Activated CD4-positive, alpha-beta memory T cell treated with anti-CD3 and anti-CD28 coated beads for 36 hours (primary cell): ENCODE results near the gene NDE1. TPM values are rescaled to one million over a fixed set of nuclear protein-coding genes. Genes with fewer than 3 reads are reported as not detected.
A peak's percentile ranks its signal among the peaks of the same experiment; 100 is the strongest.

Experiments used
- CTCF ChIA-PET: fragments of 350-600 bp; sonication (Branson Sonifier 250); formaldehyde crosslinking; loops from one replicate; lab custom pipeline; 2021; ENCODE audit warnings: antibody characterized with exemption, inconsistent platforms; lab: Charles Lee
- POLR2A ChIA-PET: fragments of 350-600 bp; sonication (Branson Sonifier 250); formaldehyde crosslinking; loops from one replicate; lab custom pipeline; 2021; ENCODE audit warnings: antibody characterized with exemption; lab: Charles Lee
- DNase-seq: peaks from one replicate; pipeline ENCODE4 v3.0.0-alpha.2; 2020
- H3K27ac Mint-ChIP-seq: one replicate; pipeline ENCODE4 v1.8.0; 2021; ENCODE audit warnings: mixed read lengths
- H3K27me3 Mint-ChIP-seq: one replicate; pipeline ENCODE4 v1.8.0; 2021; ENCODE audit warnings: mixed read lengths
- H3K36me3 Mint-ChIP-seq: one replicate; pipeline ENCODE4 v1.8.0; 2021; ENCODE audit warnings: mixed read lengths
- H3K4me1 Mint-ChIP-seq: one replicate; pipeline ENCODE4 v1.8.0; 2021; ENCODE audit warnings: low read depth, mixed read lengths
- H3K4me3 Mint-ChIP-seq: one replicate; pipeline ENCODE4 v1.8.0; 2021; ENCODE audit warnings: mild to moderate bottlenecking, mixed read lengths
- H3K9me3 Mint-ChIP-seq: one replicate; pipeline ENCODE4 v1.8.0; 2021; ENCODE audit warnings: mixed read lengths
- intact Hi-C: fragments of 100-400 bp; cut with micrococcal nuclease; formaldehyde crosslinking; loops from one replicate; pipeline ENCODE4 v1.15.1; 2023
- total RNA-seq, 2 experiments: library from RNA; stranded (reverse); gene quantifications; one replicate each; pipeline ENCODE4 v1.2.3, GENCODE V29; 2021

NDE1 gene
- total RNA-seq, 2 experiments from 2014 or later = 117 to 119 TPM

DNA sequence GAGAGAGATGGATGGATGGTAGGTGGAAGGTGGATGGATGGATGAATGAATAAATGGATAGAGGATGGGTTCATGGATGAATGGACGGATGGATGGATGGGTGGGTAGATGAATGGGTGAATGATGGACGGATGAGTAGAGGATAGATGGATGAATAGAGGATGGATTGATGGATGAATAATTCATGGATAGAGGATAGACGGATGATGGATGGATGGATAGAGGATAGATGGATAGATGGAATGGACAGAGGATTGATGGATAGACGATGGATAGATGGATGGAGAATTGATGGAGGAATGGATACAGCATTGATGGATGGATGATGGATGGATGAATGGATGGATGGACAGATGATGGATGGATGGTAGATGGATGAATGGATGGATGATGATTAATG, 115.1 kb downstream of the NDE1 start:
- no peak overlapping the region for H3K4me3 Mint-ChIP-seq
- no peaks in the 10 kb centered on the region for H3K4me1 Mint-ChIP-seq
- peaks cover 18% of the 10 kb centered on the region for H3K27me3 Mint-ChIP-seq
- no peak for DNase-seq
- H3K27ac Mint-ChIP-seq = no peak overlapping the region
- intact Hi-C loops = loop anchor here (5.0 kb wide), 1 partner anchor 427 kb away; no protein-coding TSS in a partner anchor
- ChIA-PET CTCF (interaction anchor here (0.8 to 2.4 kb wide), 7 partner anchors 10 to 429 kb away, joined by 3 to 21 read pairs (median 3); no protein-coding TSS in a partner anchor), POLR2A (no interaction called here)
- no peaks in the 10 kb centered on the region for H3K9me3 Mint-ChIP-seq
- H3K36me3 Mint-ChIP-seq = no peaks in the 10 kb centered on the region

DNA sequence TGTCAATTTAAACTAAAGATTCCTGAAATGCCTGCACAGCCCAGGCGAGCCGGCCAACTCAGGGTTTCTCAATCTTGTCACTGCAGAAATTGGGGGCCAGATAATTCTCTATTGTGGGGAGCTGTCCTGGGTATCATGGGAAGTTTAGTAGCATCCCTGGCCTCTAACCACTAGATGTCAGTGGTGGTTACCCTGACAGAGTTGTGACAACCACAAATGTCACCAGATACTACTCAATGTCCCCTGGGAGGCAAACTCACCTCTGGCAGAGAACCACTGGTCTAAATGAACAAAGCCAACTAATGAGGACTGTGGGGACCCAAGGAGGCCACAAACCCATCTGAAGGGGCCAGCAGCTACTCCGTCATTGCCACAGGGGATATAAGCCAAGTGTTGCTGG, 115.8 kb downstream of the NDE1 start:
- H3K4me1 Mint-ChIP-seq = no peaks in the 10 kb centered on the region
- H3K36me3 Mint-ChIP-seq = no peaks in the 10 kb centered on the region
- H3K4me3 Mint-ChIP-seq = no peak overlapping the region
- H3K27ac Mint-ChIP-seq = no peak overlapping the region
- peak; percentile 31 for DNase-seq
- ChIA-PET POLR2A (no interaction called here), CTCF (interaction anchor here (0.8 to 2.4 kb wide), 8 partner anchors 11 to 429 kb away, joined by 3 to 21 read pairs (median 3); no protein-coding TSS in a partner anchor)
- H3K9me3 Mint-ChIP-seq = no peaks in the 10 kb centered on the region
- peaks cover 14% of the 10 kb centered on the region for H3K27me3 Mint-ChIP-seq
- intact Hi-C loops = loop anchor here (1.0 to 5.0 kb wide), 2 partner anchors 361 to 426 kb away; no protein-coding TSS in a partner anchor

DNA sequence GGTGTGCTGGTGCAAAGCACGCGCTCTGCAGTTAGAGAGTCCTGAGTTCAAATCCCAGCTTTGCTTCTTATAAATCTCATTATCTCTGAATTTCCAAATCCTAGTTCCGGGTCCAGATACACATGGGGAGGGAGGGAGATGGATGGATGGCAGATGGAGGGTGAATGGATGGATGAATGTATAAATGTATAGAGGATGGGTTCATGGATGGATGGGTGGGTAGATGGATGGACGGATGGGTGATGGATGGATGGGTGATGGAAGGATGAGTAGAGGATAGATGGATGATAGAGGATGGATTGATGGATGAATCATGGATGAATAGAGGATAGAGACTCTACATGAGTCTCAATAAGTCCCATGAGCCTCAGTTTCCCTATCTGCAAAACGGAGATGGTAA, 116.9 kb downstream of the NDE1 start:
- intact Hi-C loops = loop anchor here (1.0 to 5.0 kb wide), 2 partner anchors 360 to 425 kb away; no protein-coding TSS in a partner anchor
- Mint-ChIP-seq H3K9me3 (no peaks in the 10 kb centered on the region), H3K36me3 (no peaks in the 10 kb centered on the region), H3K27me3 (peaks cover 14% of the 10 kb centered on the region), H3K4me3 (no peak overlapping the region), H3K4me1 (no peaks in the 10 kb centered on the region), H3K27ac (no peak overlapping the region)
- DNase-seq = no peak
- POLR2A ChIA-PET = no interaction called here
- CTCF ChIA-PET = interaction anchor here (0.6 to 2.4 kb wide), 2 partner anchors 55 to 432 kb away, joined by 3 to 21 read pairs; no protein-coding TSS in a partner anchor

DNA sequence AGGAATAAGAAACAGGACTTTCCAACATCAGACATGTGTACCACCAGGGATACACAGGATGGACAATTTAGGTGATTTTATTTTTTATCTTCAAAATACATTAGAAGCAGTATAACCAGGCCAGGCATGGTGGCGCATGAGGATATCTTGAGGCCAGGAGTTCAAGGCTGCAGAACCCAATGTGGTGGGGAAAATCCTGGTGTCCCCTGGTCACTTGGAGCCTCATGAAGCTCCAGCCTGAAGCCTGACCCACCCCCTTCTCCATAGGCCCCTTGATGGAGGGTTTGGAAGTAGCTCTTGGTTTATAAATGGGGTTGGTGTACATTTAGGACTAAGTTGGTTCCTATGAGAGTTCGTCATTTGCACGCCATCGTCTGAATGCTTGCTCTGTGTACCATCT, 118.2 kb downstream of the NDE1 start:
- DNase-seq = no peak
- Mint-ChIP-seq H3K9me3 (no peaks in the 10 kb centered on the region), H3K27me3 (peaks cover 9% of the 10 kb centered on the region), H3K4me1 (no peaks in the 10 kb centered on the region), H3K36me3 (no peaks in the 10 kb centered on the region), H3K4me3 (no peak overlapping the region), H3K27ac (no peak overlapping the region)
- POLR2A ChIA-PET = no interaction called here
- intact Hi-C loops = loop anchor here (5.0 kb wide), 1 partner anchor 424 kb away; no protein-coding TSS in a partner anchor
- CTCF ChIA-PET = interaction anchor here (0.9 kb wide), 1 partner anchor 12 kb away, joined by 3 read pairs; no protein-coding TSS in a partner anchor

DNA sequence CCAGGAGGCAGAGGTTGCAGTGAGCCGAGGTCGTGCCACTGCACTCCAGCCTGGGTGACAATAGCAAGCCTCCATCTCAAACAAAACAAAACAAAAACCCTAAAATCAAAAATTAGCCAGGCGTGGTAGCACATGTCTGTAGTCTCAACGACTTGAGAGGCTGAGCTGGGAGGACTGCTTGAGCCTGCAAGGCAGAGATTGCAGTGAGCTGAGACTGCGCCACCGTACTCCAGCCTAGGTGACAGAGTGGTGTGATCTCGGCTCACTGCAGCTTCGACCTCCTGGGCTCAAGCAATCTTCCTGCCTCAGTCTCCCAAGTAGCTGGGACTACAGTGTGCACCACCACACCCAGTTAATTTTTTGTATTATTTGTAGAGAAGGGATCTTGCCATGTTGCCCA, 119.2 kb downstream of the NDE1 start:
- ChIA-PET POLR2A (no interaction called here), CTCF (interaction anchor here (2.0 kb wide), 1 partner anchor 13 kb away, joined by 4 read pairs; no protein-coding TSS in a partner anchor)
- Mint-ChIP-seq H3K4me3 (no peak overlapping the region), H3K36me3 (no peaks in the 10 kb centered on the region), H3K27me3 (peaks cover 6% of the 10 kb centered on the region), H3K27ac (no peak overlapping the region), H3K4me1 (no peaks in the 10 kb centered on the region), H3K9me3 (no peaks in the 10 kb centered on the region)
- DNase-seq = no peak
- intact Hi-C loops = loop anchor here (5.0 kb wide), 1 partner anchor 423 kb away; no protein-coding TSS in a partner anchor

DNA sequence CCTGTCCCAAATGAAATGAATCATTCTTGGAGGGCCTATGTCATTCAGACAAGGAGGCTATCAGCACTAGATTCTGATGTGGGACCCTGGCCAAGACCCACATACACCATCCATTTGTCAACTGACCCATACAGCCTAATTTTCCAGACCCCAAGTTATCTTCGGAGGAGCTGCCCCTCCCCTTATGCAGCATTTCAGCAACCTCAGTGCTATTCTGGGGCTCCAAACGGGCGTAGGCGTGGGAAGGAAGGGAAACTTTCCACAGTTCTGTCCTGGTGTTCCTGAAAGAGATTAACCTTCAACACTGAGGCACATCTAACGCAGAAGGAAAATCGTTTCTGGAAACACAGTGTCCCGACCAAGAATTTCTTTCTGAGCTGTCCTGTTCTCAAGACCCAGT, 120.1 kb downstream of the NDE1 start:
- POLR2A ChIA-PET = no interaction called here
- Mint-ChIP-seq H3K27me3 (peaks cover 2% of the 10 kb centered on the region), H3K4me1 (no peaks in the 10 kb centered on the region), H3K4me3 (no peak overlapping the region), H3K27ac (no peak overlapping the region), H3K36me3 (no peaks in the 10 kb centered on the region), H3K9me3 (no peaks in the 10 kb centered on the region)
- DNase-seq = no peak
- intact Hi-C loops = no loop called here
- CTCF ChIA-PET = interaction anchor here (0.9 to 2.0 kb wide), 5 partner anchors 12 to 275 kb away, joined by 3 to 4 read pairs (median 4); no protein-coding TSS in a partner anchor

DNA sequence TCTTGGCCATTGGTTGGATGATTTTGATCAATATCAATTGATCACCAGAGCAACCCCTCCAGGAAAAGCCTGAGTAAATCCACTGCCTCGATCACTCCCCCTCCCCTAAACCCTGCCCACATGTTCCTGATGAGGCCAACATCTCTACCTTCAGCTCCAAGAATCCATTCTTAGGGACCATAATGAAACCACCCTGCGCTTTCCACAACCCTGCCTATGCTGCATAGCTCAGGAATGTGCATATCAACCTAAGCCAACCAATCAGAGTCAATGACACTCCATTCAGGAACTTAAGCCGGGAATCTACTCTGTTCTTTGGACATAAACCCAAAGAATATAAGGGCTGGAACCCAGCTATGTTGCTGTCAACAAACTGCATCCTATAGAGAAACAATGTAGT, 120.5 kb downstream of the NDE1 start:
- CTCF ChIA-PET = interaction anchor here (0.6 to 2.0 kb wide), 6 partner anchors 12 to 357 kb away, joined by 3 to 4 read pairs (median 4); no protein-coding TSS in a partner anchor
- no peaks in the 10 kb centered on the region for H3K36me3 Mint-ChIP-seq
- H3K9me3 Mint-ChIP-seq = no peaks in the 10 kb centered on the region

DNA sequence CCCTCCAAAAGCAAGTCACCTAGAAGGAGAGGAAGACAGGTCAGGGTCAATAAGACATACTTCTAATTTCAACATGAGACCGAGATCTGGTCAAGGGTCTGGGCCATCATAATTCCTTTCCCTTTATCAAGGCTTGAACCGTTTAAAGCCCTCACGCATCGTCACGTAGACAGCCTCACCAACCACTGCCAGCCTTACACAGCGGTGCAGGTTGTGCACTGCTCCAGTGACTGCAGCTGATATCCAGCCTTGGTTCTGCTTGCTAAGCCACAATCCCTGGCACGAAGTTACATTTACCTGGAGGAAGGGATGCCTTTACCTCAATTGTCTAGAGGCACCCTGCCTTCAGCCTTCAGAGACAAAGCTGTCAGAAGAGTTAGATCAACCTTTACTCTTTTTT, 121.6 kb downstream of the NDE1 start:
- intact Hi-C loops = no loop called here
- Mint-ChIP-seq H3K27ac (no peak overlapping the region), H3K4me3 (no peak overlapping the region), H3K4me1 (no peaks in the 10 kb centered on the region), H3K9me3 (no peaks in the 10 kb centered on the region), H3K27me3 (no peaks in the 10 kb centered on the region), H3K36me3 (no peaks in the 10 kb centered on the region)
- DNase-seq = no peak
- ChIA-PET POLR2A (no interaction called here), CTCF (interaction anchor here (1.7 kb wide), 1 partner anchor 50 kb away, joined by 4 read pairs; no protein-coding TSS in a partner anchor)

More for the DNA sequence above, 120.5 kb downstream of the NDE1 start:
- H3K27me3 Mint-ChIP-seq = no peaks in the 10 kb centered on the region
- H3K27ac Mint-ChIP-seq = no peak overlapping the region
- POLR2A ChIA-PET = no interaction called here
- intact Hi-C loops = no loop called here
- no peaks in the 10 kb centered on the region for H3K4me1 Mint-ChIP-seq
- no peak overlapping the region for H3K4me3 Mint-ChIP-seq
- no peak for DNase-seq

DNA sequence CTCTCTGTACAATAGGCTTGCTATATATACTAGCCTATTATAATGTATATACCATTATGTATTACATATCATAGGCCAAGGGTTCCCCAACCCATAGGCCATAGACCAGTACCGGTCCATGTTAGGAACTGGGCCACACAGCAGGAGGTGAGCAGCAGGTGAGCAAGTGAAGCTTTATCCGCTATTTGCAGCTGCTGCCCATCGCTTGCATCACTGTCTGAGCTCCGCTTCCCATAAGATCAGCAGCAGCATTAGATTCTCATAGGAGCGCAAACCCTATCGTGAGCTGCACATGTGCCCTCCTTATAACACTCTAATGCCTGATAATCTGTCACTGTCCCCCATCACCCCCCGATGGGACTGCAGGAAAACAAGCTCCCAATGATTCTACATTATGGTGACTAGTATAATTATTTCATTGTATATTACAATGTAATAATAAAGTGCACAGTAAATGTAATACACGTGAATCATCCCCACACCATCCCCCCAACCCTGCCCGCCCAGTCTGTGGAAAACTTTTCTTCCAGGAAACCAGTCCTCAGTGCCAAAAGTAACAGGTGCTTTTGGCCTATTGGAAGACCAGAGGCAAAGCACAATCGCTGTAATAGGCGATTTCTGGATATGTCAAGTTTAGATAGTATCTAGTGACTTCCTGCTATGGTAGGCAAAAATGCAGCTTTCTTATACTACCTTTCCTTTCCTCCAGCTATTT, 122.7 kb downstream of the NDE1 start:
- ChIA-PET POLR2A (no interaction called here), CTCF (interaction anchor here (0.6 to 1.7 kb wide), 4 partner anchors 10 to 273 kb away, joined by 3 to 5 read pairs (median 4); no protein-coding TSS in a partner anchor)
- Mint-ChIP-seq H3K9me3 (no peaks in the 10 kb centered on the region), H3K4me1 (no peaks in the 10 kb centered on the region), H3K27me3 (no peaks in the 10 kb centered on the region), H3K27ac (no peak overlapping the region), H3K4me3 (no peak overlapping the region), H3K36me3 (no peaks in the 10 kb centered on the region)
- DNase-seq = no peak
- intact Hi-C loops = no loop called here

DNA sequence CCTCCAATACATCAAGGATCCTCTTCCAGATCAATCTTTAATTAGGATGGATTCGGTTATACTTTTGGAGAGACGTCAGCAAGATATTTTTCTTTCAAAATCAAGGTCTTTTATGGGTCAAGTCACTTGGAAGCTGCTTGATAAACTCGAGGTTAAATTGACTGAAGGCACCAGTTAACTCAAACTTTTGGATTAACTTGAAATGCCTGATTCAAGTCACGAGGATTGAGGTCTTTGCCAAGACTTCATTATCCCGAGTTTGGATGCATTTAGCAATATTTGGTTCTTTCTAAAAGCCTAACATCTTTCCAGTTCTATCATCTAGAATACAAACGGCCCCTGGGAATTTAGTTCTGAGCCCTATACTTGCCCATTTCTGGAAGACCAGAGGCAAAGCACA, 123.9 kb downstream of the NDE1 start:
- Mint-ChIP-seq H3K4me1 (no peaks in the 10 kb centered on the region), H3K9me3 (no peaks in the 10 kb centered on the region), H3K27ac (no peak overlapping the region), H3K4me3 (no peak overlapping the region), H3K27me3 (no peaks in the 10 kb centered on the region), H3K36me3 (no peaks in the 10 kb centered on the region)
- intact Hi-C loops = no loop called here
- no peak for DNase-seq
- CTCF ChIA-PET = no interaction called here
- POLR2A ChIA-PET = no interaction called here

DNA sequence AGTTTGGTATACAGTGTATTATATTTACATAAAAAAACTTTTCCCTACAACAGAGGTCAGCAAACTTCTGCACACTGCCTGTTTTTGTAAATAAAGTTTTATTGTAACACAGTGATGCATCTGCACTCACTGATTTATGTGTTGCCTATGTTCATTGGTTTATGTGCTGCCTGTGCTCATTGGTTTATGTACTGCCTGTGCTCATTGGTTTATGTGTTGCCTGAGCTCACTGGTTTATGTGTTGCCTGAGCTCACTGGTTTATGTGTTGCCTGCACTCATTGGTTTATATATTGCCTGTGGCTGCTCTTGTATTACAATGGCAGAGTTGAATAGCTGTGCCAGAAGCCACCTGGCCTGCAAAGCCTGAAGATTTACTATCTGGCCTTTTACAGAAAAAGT, 125.2 kb downstream of the NDE1 start:
- Mint-ChIP-seq H3K9me3 (no peaks in the 10 kb centered on the region), H3K4me1 (no peaks in the 10 kb centered on the region), H3K4me3 (no peak overlapping the region), H3K27me3 (no peaks in the 10 kb centered on the region), H3K36me3 (no peaks in the 10 kb centered on the region), H3K27ac (no peak overlapping the region)
- no peak for DNase-seq
- intact Hi-C loops = no loop called here
- ChIA-PET POLR2A (no interaction called here), CTCF (interaction anchor here (0.7 kb wide), 1 partner anchor 8 kb away, joined by 3 read pairs; no protein-coding TSS in a partner anchor)

DNA sequence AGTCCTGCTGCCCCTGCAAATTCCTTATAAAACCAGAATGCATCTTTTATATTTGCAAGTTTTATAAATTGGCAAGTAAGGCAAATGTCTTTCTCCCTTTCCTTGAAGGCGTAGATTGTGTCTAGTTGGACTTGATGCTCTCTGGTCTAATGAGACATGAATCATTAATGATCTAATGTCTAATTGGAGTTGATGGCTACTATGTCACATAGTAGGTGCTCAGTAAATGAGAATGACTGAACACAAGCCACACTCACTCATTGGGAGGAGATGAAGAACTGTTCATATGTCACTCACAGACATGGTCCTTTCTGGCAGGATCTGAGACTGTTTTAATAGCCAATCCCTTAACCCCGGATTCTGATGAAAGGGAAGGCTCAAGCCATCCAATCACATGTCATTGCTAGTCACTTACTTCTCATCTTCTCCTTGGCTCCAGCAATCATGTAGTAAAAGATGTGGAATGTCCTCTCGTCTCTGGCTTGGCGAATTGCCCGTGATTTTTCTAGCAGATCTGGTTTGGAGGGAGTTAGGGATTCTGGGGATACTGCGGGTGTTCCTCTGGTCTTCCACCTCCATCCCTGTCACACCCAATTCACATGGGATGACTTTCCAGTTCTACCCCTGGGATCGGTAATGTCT, 125.7 kb downstream of the NDE1 start:
- no peak overlapping the region for H3K4me3 Mint-ChIP-seq
- no peak overlapping the region for H3K27ac Mint-ChIP-seq
- DNase-seq = no peak
- intact Hi-C loops = no loop called here
- POLR2A ChIA-PET = no interaction called here
- H3K9me3 Mint-ChIP-seq = no peaks in the 10 kb centered on the region
- CTCF ChIA-PET = no interaction called here
- no peaks in the 10 kb centered on the region for H3K36me3 Mint-ChIP-seq
- no peaks in the 10 kb centered on the region for H3K4me1 Mint-ChIP-seq
- H3K27me3 Mint-ChIP-seq = no peaks in the 10 kb centered on the region
